GM23338 (cell line): ENCODE data around the gene ZDHHC12.

Experiments used
- CREB1 ChIP-seq: fragments of 250-450 bp; sonication (Bioruptor Pico); IDR thresholded peaks from 2 replicates; pipeline ENCODE4 v1.5.0; 2020; ENCODE audit warnings: low read depth, mild to moderate bottlenecking, moderate library complexity
- CTCF ChIP-seq, 2 experiments: fragments of 200-600 bp in 1 of 2; sonication (generic) in 1 of 2; conservative IDR thresholded peaks; 2 replicates each; pipeline versions ENCODE4 v1.5.1 to v1.6.1; 2016 to 2017; ENCODE audit warnings: antibody characterized with exemption in 2 of 2, low read depth in 2 of 2, mild to moderate bottlenecking in 2 of 2, moderate library complexity in 1 of 2
- ETS1 ChIP-seq: IDR thresholded peaks from 2 replicates; pipeline ENCODE4 v1.6.1; 2016; ENCODE audit warnings: antibody characterized with exemption
- EZH2 ChIP-seq: fragments of 200-600 bp; sonication (generic); IDR thresholded peaks from one replicate; pipeline ENCODE4 v1.8.0; 2017; ENCODE audit warnings: antibody characterized with exemption, mild to moderate bottlenecking, low read depth; ENCODE audit not compliant: unreplicated experiment
- EZH2phosphoT487 ChIP-seq: fragments of 200-600 bp; sonication (generic); IDR thresholded peaks from one replicate; pipeline ENCODE4 v1.8.1; 2018; ENCODE audit warnings: antibody characterized with exemption; ENCODE audit not compliant: unreplicated experiment
- JUNB ChIP-seq: IDR thresholded peaks from one replicate; pipeline ENCODE4 v1.6.1; 2016; ENCODE audit warnings: antibody characterized with exemption; ENCODE audit not compliant: unreplicated experiment
- POLR2AphosphoS5 ChIP-seq: IDR thresholded peaks from 2 replicates; pipeline ENCODE4 v1.6.1; 2016; ENCODE audit warnings: antibody characterized with exemption, low read depth
- REST ChIP-seq: IDR thresholded peaks from one replicate; pipeline ENCODE4 v1.6.1; 2018; ENCODE audit warnings: antibody characterized with exemption; ENCODE audit not compliant: unreplicated experiment
- STAT1 ChIP-seq: IDR thresholded peaks from one replicate; pipeline ENCODE4 v1.6.1; 2016; ENCODE audit warnings: antibody characterized with exemption; ENCODE audit not compliant: unreplicated experiment
- ZNF331 ChIP-seq: fragments of 250-450 bp; sonication (Bioruptor Pico); IDR thresholded peaks from 2 replicates; pipeline ENCODE4 v1.5.0; 2020; ENCODE audit warnings: low read depth, mild to moderate bottlenecking, moderate library complexity

GRCh38 chr9:128702949-128703615 lies 20.8 kb downstream of the ZDHHC12 start:
- no peak for TF ChIP-seq CTCF (conservative IDR thresholded peaks at IDR 0.05; ENCODE audit: low read depth in 2 of 2)
- 0 out of 2 replicates have a peak, but pooled peaks have one; percentile 8 for TF ChIP-seq POLR2AphosphoS5
- TF ChIP-seq JUNB, result no peak
- no peak for TF ChIP-seq REST
- no peak for TF ChIP-seq CREB1
- no peak for TF ChIP-seq EZH2
- no peak for TF ChIP-seq STAT1
- no peak for TF ChIP-seq EZH2phosphoT487
- no peak for TF ChIP-seq ETS1
- no peak for TF ChIP-seq ZNF331
